ENCODE results near the gene RTL1.
A peak's percentile ranks its signal among the peaks of the same experiment; 100 is the strongest.

The RTL1 gene

GRCh38 chr14:100903672-100904185, at the start of gene RTL1:
Gene RTL1, minus strand, starts transcription at chr14:100903722. Its CDS starts 18,934 bp downstream, at chr14:100884788.
- no peak for DNase-seq

- DNase-seq, result no peak
Measured at GRCh38 chr14:100950024-100950423, 46.5 kb upstream of the RTL1 start.

- no peak for DNase-seq
Measured at GRCh38 chr14:100944052-100944451, 40.5 kb upstream of the RTL1 start.

- DNase-seq, result no peak
Measured at GRCh38 chr14:100930270-100930669, 26.7 kb upstream of the RTL1 start.

GRCh38 chr14:100915560-100915959, 12.0 kb upstream of the RTL1 start:
- no peak for DNase-seq

- DNase-seq, result no peak
Measured at GRCh38 chr14:100914597-100915021, 11.1 kb upstream of the RTL1 start.

GRCh38 chr14:100911665-100912316, 8.3 kb upstream of the RTL1 start:
- no peak for DNase-seq

GRCh38 chr14:100910888-100911664, 7.6 kb upstream of the RTL1 start:
- DNase-seq, result no peak

GRCh38 chr14:100909439-100909838, 5.9 kb upstream of the RTL1 start:
- no peak for DNase-seq

- DNase-seq, result no peak
Measured at GRCh38 chr14:100907240-100907639, 3.7 kb upstream of the RTL1 start.

GRCh38 chr14:100906420-100906819, 2.9 kb upstream of the RTL1 start:
- DNase-seq, result no peak

GRCh38 chr14:100905166-100905565, 1.6 kb upstream of the RTL1 start:
- DNase-seq, result no peak

GRCh38 chr14:100904307-100905087, 975 bp upstream of the RTL1 start:
- no peak for DNase-seq

- no peak for DNase-seq
Measured at GRCh38 chr14:100903134-100903468, 421 bp downstream of the RTL1 start.

- DNase-seq, result no peak
Measured at GRCh38 chr14:100902295-100903133, 1.0 kb downstream of the RTL1 start.

- DNase-seq, result no peak
Measured at GRCh38 chr14:100901391-100902183, 1.9 kb downstream of the RTL1 start.

GRCh38 chr14:100900837-100901390, 2.6 kb downstream of the RTL1 start:
- DNase-seq, result peak; percentile 1

GRCh38 chr14:100899884-100900771, 3.4 kb downstream of the RTL1 start:
- no peak for DNase-seq

GRCh38 chr14:100898935-100899883, 4.3 kb downstream of the RTL1 start:
- no peak for DNase-seq

Measured in NCI-H774 (cell line).